ENCODE measurements around the gene UBE2K. TPM values are rescaled to one million over a fixed set of nuclear protein-coding genes. Genes with fewer than 3 reads are reported as not detected.
A peak's percentile ranks its signal among the peaks of the same experiment; 100 is the strongest.

UBE2K gene
- total and polyA plus RNA-seq, 2 of the 13 experiments (the other 11 are each of a cell fraction or from before 2014, with no cell fraction given), result 36.2 to 81.0 TPM

DNA sequence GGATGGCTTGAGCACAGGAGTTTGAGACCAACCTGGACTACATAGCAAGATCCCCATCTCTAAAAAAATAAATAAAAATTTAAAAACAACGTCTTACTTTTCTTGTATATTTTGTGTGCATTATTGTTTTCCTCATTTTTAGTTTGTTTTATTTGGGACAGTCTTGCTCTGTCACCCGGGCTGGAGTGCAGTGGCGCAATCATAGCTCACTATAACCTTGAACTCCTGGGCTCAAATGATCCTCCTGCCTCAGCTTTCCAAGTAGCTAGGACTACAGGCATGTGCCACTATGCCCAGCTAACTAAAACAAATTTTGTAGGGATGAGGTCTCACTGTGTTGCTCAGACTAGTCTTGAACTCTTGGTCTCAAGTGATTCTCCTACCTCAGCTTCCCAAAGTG is 49.7 kb upstream of the UBE2K start (continued):
- TF ChIP-seq, protein P1, sequence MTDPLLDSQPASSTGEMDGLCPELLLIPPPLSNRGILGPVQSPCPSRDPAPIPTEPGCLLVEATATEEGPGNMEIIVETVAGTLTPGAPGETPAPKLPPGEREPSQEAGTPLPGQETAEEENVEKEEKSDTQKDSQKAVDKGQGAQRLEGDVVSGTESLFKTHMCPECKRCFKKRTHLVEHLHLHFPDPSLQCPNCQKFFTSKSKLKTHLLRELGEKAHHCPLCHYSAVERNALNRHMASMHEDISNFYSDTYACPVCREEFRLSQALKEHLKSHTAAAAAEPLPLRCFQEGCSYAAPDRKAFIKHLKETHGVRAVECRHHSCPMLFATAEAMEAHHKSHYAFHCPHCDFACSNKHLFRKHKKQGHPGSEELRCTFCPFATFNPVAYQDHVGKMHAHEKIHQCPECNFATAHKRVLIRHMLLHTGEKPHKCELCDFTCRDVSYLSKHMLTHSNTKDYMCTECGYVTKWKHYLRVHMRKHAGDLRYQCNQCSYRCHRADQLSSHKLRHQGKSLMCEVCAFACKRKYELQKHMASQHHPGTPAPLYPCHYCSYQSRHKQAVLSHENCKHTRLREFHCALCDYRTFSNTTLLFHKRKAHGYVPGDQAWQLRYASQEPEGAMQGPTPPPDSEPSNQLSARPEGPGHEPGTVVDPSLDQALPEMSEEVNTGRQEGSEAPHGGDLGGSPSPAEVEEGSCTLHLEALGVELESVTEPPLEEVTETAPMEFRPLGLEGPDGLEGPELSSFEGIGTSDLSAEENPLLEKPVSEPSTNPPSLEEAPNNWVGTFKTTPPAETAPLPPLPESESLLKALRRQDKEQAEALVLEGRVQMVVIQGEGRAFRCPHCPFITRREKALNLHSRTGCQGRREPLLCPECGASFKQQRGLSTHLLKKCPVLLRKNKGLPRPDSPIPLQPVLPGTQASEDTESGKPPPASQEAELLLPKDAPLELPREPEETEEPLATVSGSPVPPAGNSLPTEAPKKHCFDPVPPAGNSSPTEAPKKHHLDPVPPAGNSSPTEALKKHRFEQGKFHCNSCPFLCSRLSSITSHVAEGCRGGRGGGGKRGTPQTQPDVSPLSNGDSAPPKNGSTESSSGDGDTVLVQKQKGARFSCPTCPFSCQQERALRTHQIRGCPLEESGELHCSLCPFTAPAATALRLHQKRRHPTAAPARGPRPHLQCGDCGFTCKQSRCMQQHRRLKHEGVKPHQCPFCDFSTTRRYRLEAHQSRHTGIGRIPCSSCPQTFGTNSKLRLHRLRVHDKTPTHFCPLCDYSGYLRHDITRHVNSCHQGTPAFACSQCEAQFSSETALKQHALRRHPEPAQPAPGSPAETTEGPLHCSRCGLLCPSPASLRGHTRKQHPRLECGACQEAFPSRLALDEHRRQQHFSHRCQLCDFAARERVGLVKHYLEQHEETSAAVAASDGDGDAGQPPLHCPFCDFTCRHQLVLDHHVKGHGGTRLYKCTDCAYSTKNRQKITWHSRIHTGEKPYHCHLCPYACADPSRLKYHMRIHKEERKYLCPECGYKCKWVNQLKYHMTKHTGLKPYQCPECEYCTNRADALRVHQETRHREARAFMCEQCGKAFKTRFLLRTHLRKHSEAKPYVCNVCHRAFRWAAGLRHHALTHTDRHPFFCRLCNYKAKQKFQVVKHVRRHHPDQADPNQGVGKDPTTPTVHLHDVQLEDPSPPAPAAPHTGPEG (CRISPR knock-in tag; IDR thresholded peaks at IDR 0.05), result no peak
- TF ChIP-seq ZNF530 (CRISPR knock-in tag; IDR thresholded peaks at IDR 0.05; ENCODE audit: low read depth), result no peak
- TF ChIP-seq POGZ (CRISPR knock-in tag; IDR thresholded peaks at IDR 0.05), result no peak
- TF ChIP-seq EP300 (IDR thresholded peaks at IDR 0.05; ENCODE audit: low read depth in 2 of 2, low read length in 2 of 2), result 0 out of 4 replicates have a peak, but pooled peaks of 1 of the 2 experiments have one; percentile 20
- peak; percentile 18; the same call in 1 of the 2 replicates for TF ChIP-seq EP300 (CRISPR knock-in tag; IDR thresholded peaks at IDR 0.05; ENCODE audit: borderline replicate concordance)
- TF ChIP-seq, protein P2, sequence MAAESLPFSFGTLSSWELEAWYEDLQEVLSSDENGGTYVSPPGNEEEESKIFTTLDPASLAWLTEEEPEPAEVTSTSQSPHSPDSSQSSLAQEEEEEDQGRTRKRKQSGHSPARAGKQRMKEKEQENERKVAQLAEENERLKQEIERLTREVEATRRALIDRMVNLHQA (CRISPR knock-in tag; IDR thresholded peaks at IDR 0.05), result no peak
- no peak for TF ChIP-seq HNF4G (IDR thresholded peaks at IDR 0.05; ENCODE audit: borderline replicate concordance, low read depth, low read length)
- no peak for TF ChIP-seq HNF4G (CRISPR knock-in tag; IDR thresholded peaks at IDR 0.05; ENCODE audit: borderline replicate concordance, low read depth)
- no peak for TF ChIP-seq NFE2 (CRISPR knock-in tag; IDR thresholded peaks at IDR 0.05)
- TF ChIP-seq ZNF121 (CRISPR knock-in tag; IDR thresholded peaks at IDR 0.05), result peak; percentile 67
- TF ChIP-seq ZNF468 (CRISPR knock-in tag; IDR thresholded peaks at IDR 0.05), result no peak
- TF ChIP-seq ZNF577 (CRISPR knock-in tag; IDR thresholded peaks at IDR 0.05; ENCODE audit: borderline replicate concordance, low read depth), result no peak
- TF ChIP-seq NR2F1 (CRISPR knock-in tag; IDR thresholded peaks at IDR 0.05), result peak in 1 of 2 experiments; percentile 54; a peak in 1 of 4 replicates
- TF ChIP-seq, protein P3, sequence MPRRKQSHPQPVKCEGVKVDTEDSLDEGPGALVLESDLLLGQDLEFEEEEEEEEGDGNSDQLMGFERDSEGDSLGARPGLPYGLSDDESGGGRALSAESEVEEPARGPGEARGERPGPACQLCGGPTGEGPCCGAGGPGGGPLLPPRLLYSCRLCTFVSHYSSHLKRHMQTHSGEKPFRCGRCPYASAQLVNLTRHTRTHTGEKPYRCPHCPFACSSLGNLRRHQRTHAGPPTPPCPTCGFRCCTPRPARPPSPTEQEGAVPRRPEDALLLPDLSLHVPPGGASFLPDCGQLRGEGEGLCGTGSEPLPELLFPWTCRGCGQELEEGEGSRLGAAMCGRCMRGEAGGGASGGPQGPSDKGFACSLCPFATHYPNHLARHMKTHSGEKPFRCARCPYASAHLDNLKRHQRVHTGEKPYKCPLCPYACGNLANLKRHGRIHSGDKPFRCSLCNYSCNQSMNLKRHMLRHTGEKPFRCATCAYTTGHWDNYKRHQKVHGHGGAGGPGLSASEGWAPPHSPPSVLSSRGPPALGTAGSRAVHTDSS (CRISPR knock-in tag; conservative IDR thresholded peaks at IDR 0.05), result no peak
- TF ChIP-seq HMG20B (CRISPR knock-in tag; conservative IDR thresholded peaks at IDR 0.05), result no peak
- TF ChIP-seq MTF2 (CRISPR knock-in tag; IDR thresholded peaks at IDR 0.05; ENCODE audit: borderline replicate concordance), result no peak
- TF ChIP-seq, protein P4, sequence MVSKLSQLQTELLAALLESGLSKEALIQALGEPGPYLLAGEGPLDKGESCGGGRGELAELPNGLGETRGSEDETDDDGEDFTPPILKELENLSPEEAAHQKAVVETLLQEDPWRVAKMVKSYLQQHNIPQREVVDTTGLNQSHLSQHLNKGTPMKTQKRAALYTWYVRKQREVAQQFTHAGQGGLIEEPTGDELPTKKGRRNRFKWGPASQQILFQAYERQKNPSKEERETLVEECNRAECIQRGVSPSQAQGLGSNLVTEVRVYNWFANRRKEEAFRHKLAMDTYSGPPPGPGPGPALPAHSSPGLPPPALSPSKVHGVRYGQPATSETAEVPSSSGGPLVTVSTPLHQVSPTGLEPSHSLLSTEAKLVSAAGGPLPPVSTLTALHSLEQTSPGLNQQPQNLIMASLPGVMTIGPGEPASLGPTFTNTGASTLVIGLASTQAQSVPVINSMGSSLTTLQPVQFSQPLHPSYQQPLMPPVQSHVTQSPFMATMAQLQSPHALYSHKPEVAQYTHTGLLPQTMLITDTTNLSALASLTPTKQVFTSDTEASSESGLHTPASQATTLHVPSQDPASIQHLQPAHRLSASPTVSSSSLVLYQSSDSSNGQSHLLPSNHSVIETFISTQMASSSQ (IDR thresholded peaks at IDR 0.05; ENCODE audit: low read depth), result no peak
- TF ChIP-seq, protein P4 (CRISPR knock-in tag; IDR thresholded peaks at IDR 0.05; ENCODE audit: borderline replicate concordance), result no peak
- TF ChIP-seq REL (CRISPR knock-in tag; conservative IDR thresholded peaks at IDR 0.05), result no peak

Data from HepG2 (cell line).